GM12878 (cell line): ENCODE data around the gene HS6ST3. TPM values are rescaled to one million over a fixed set of nuclear protein-coding genes. Genes with fewer than 3 reads are reported as not detected.

Experiments used
- ATAC-seq: fragments of 200-7000 bp; cut with Tn5 transposase; 3 replicates; pipeline ENCODE4 v1.9.1; 2020; ENCODE audit warnings: mild to moderate bottlenecking, moderate library complexity
- BruUV-seq: library from RNA; stranded (reverse); fragments of 400-500 nt; replicated peaks from 2 replicates; lab custom pipeline; 2021; lab: Mats Ljungman, UMichigan
- CTCF ChIA-PET: fragments of 300-600 bp; sonication (Branson Sonifier 250); formaldehyde crosslinking; extraction: SDS; loops from one replicate; lab custom pipeline; 2021; ENCODE audit warnings: inconsistent platforms; lab: Yijun Ruan, JAX
- POLR2A ChIA-PET: fragments of 350-600 bp; formaldehyde crosslinking; extraction: SDS; loops from one replicate; lab custom pipeline; 2021; ENCODE audit warnings: inconsistent platforms; lab: Charles Lee
- RAD21 ChIA-PET: fragments of 300-600 bp; sonication (Branson Sonifier 250); formaldehyde crosslinking; loops from one replicate; lab custom pipeline; 2023; ENCODE audit warnings: antibody characterized with exemption; ENCODE audit not compliant: unreplicated experiment; lab: Charles Lee
- SMC1A ChIA-PET: fragments of 300-600 bp; sonication (Branson Sonifier 250); formaldehyde crosslinking; loops from one replicate; lab custom pipeline; 2023; ENCODE audit not compliant: unreplicated experiment, uncharacterized antibody; lab: Charles Lee
- DNase-seq: peaks from one replicate; pipeline ENCODE4 v3.0.0-alpha.2; 2011; ENCODE audit warnings: low read depth, low spot score
- FAIRE-seq: peaks from 3 replicates; lab custom pipeline; 2011; peaks lifted over from hg19 to GRCh38; lab: Jason Lieb, UNC
- H2AFZ ChIP-seq: 2 replicates; pipeline ENCODE4 v1.6.0; 2011; ENCODE audit warnings: low read depth, low read length, control low read depth; ENCODE audit not compliant: control insufficient read depth
- H3K27ac ChIP-seq: 2 replicates; pipeline ENCODE4 v1.5.1; 2011; ENCODE audit warnings: control low read depth; ENCODE audit not compliant: control insufficient read depth, insufficient read depth
- H3K27me3 ChIP-seq, 2 experiments: replicated peaks in 1 of 2; 2 replicates each; pipeline versions ENCODE4 v1.6.0 to v1.6.1; 2011; ENCODE audit warnings: low read length in 1 of 2; ENCODE audit not compliant: control insufficient read depth in 2 of 2, insufficient read depth in 2 of 2
- H3K36me3 ChIP-seq, 2 experiments: 2 replicates each; pipeline ENCODE4 v1.5.1; 2011; ENCODE audit warnings: low read length in 1 of 2; ENCODE audit not compliant: control insufficient read depth in 2 of 2, insufficient read depth in 2 of 2
- H3K4me1 ChIP-seq: 2 replicates; pipeline ENCODE4 v1.6.1; 2011; ENCODE audit warnings: mild to moderate bottlenecking, low read length, moderate library complexity, mixed read lengths; ENCODE audit not compliant: control insufficient read depth, insufficient read depth
- H3K4me2 ChIP-seq: 2 replicates; pipeline ENCODE4 v1.6.0; 2011; ENCODE audit warnings: control low read depth; ENCODE audit not compliant: control insufficient read depth, insufficient read depth
- H3K4me3 ChIP-seq: fragments of 200-600 bp; sonication (generic); 2 replicates; pipeline ENCODE4 v1.5.1; 2016
- H3K79me2 ChIP-seq: 2 replicates; pipeline ENCODE4 v1.6.0; 2011; ENCODE audit warnings: low read length; ENCODE audit not compliant: control insufficient read depth, insufficient read depth
- H3K9ac ChIP-seq: 2 replicates; pipeline ENCODE4 v1.8.0; 2011; ENCODE audit warnings: low read length, control low read depth, mixed read lengths; ENCODE audit not compliant: control insufficient read depth, insufficient read depth
- H3K9me3 ChIP-seq: replicated peaks from 3 replicates; pipeline ENCODE4 v1.5.1; 2011; ENCODE audit warnings: mild to moderate bottlenecking, low read length; ENCODE audit not compliant: control insufficient read depth, insufficient read depth
- H4K20me1 ChIP-seq: 2 replicates; pipeline ENCODE4 v1.6.0; 2011; ENCODE audit not compliant: control insufficient read depth, insufficient read depth
- IKZF2 ChIP-seq, 2 experiments: fragments of 450-650 bp; IDR thresholded peaks; 2 replicates each; pipeline ENCODE4 v1.6.1; 2017; ENCODE audit warnings: mild to moderate bottlenecking in 2 of 2, moderate library complexity in 2 of 2
- MXI1 ChIP-seq: fragments of 150-350 bp; IDR thresholded peaks from 2 replicates; pipeline ENCODE4 v1.6.1; 2011; ENCODE audit warnings: low read depth, mild to moderate bottlenecking, inconsistent platforms, low read length, improper control_type of control experiment
- NFXL1 ChIP-seq: fragments of 450-650 bp; IDR thresholded peaks from 2 replicates; pipeline ENCODE4 v1.6.1; 2017; ENCODE audit warnings: antibody characterized with exemption, mild to moderate bottlenecking, borderline replicate concordance
- ZNF592 ChIP-seq: fragments of 450-650 bp; IDR thresholded peaks from 2 replicates; pipeline ENCODE4 v1.6.1; 2017; ENCODE audit warnings: mild to moderate bottlenecking, moderate library complexity
- WGBS: methylation state at CpG from one replicate; pipeline ENCODE4 v1.1.6; 2016; ENCODE audit warnings: low lambda C conversion rate; ENCODE audit not compliant: insufficient replicate concordance, insufficient coverage; ENCODE audit errors: missing lambda C conversion rate; 5-methylcytosine and 5-hydroxymethylcytosine counted together
- in situ Hi-C: fragments of 300-500 bp; cut with MboI; formaldehyde crosslinking; loops from 9 replicates; pipeline ENCODE4 v1.14.3; 2018; ENCODE audit warnings: mixed read lengths
- intact Hi-C: fragments of 100-400 bp; cut with micrococcal nuclease; formaldehyde crosslinking; loops from one replicate; pipeline ENCODE4 v1.14.2; 2022; ENCODE audit not compliant: unreplicated experiment
- polyA plus RNA-seq, 11 experiments: library from polyadenylated mRNA; depleted of rRNA in 4 of 11; unstranded in 6 of 11; stranded (reverse) in 5 of 11; fragments of >200 nt; fragmentation: Nextera tagmentation in 4 of 11; fragmentation: Illumina TruSeq in 1 of 11; extraction: Ambion mirVana in 4 of 11; extraction: Trizol in 1 of 11; gene quantifications; 1 replicate in 1 of 11; 2 replicates in 10 of 11; pipeline versions ENCODE4 v1.2.1 to v1.2.3, GENCODE V29; 2011 to 2016; ENCODE audit warnings: inconsistent platforms in 2 of 11, missing spikeins in 2 of 11, low read depth in 1 of 11
- total RNA-seq, 4 experiments: library from RNA; depleted of rRNA in 3 of 4; stranded (reverse); fragments of >200 nt in 3 of 4; fragmentation: Illumina TruSeq in 1 of 4; extraction: Trizol in 1 of 4; gene quantifications; 2 replicates each; pipeline versions ENCODE4 v1.2.1 to v1.2.3, GENCODE V29; 2013 to 2021
- TF ChIP-seq, protein P1 (sequence below): fragments of 450-650 bp; IDR thresholded peaks from 2 replicates; pipeline ENCODE4 v1.6.1; 2016; ENCODE audit warnings: mild to moderate bottlenecking

The HS6ST3 gene
- total and polyA plus RNA-seq, 10 of the 15 experiments (the other 5 are each of a cell fraction or from before 2014, with no cell fraction given), result under 0.01 to 2.9 TPM; not detected in 8

DNA sequence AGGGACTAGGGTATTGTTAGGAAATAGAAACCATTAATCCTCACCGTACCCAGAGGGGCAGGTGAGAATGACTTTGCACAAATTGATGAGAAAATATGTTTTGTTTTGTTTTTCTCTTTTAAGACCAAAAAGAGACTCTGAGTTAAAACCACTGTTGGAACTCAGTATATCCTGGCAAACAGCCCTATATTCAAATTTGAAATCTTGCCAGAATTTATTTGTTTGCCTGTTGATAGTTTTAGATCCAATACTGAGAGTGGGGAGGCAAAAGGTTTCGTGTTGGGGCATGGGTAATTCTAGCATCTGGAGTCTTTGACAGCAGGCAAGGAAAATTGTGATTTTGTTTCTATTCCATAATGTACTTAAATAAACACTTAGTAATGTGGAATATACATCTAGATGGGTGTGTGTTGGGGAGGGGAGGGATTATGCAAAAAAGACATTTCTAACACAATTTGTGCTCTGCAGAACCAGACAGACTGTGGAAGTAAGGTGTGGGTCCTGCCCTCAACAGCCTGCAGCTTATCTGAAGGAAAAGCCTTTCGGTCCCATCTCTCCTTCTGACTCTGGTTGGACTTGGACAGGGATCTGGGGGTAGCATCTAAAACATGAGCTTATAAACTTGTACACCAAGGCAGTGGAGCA, 713.7 kb downstream of the HS6ST3 start:
- FAIRE-seq, result no peak
- intact Hi-C loops, result no loop called here
- no peaks in the 10 kb centered on the region for H3K9me3 ChIP-seq
- DNase-seq, result no peak
- no peak overlapping the region for H3K4me2 ChIP-seq
- ChIA-PET SMC1A (interaction anchor here (1.4 kb wide), 1 partner anchor 9 kb away, joined by 3 read pairs; no protein-coding TSS in a partner anchor), CTCF (no interaction called here), RAD21 (no interaction called here), POLR2A (no interaction called here)
- in situ Hi-C loops, result no loop called here
- TF ChIP-seq, protein P1, sequence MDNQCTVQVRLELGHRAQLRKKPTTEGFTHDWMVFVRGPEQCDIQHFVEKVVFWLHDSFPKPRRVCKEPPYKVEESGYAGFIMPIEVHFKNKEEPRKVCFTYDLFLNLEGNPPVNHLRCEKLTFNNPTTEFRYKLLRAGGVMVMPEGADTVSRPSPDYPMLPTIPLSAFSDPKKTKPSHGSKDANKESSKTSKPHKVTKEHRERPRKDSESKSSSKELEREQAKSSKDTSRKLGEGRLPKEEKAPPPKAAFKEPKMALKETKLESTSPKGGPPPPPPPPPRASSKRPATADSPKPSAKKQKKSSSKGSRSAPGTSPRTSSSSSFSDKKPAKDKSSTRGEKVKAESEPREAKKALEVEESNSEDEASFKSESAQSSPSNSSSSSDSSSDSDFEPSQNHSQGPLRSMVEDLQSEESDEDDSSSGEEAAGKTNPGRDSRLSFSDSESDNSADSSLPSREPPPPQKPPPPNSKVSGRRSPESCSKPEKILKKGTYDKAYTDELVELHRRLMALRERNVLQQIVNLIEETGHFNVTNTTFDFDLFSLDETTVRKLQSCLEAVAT, result no peak
- TF ChIP-seq IKZF2 (IDR thresholded peaks at IDR 0.05) (no peak), NFXL1 (no peak), MXI1 (no peak), ZNF592 (no peak)
- ATAC-seq, result no peak
- H3K79me2 ChIP-seq, result no peaks in the 10 kb centered on the region
- no peak overlapping the region for H3K4me3 ChIP-seq
- H3K9ac ChIP-seq, result no peak overlapping the region
- H4K20me1 ChIP-seq, result no peaks in the 10 kb centered on the region
- BruUV-seq, result no TSS peak
- no peaks in the 10 kb centered on the region for H3K4me1 ChIP-seq
- no peaks in the 10 kb centered on the region for H3K36me3 ChIP-seq
- H2AFZ ChIP-seq, result no peak overlapping the region
- WGBS, result 1% methylated on average over 3 of the region's 3 CpGs
- H3K27ac ChIP-seq, result no peak overlapping the region
- no peaks in the 10 kb centered on the region for H3K27me3 ChIP-seq
